Activated CD4-positive, CD25-positive, alpha-beta regulatory T cell treated with anti-CD3 and anti-CD28 coated beads, Interleukin-2, amount 50 U/mL, for 16 hours (primary cell): Measurements from ENCODE around the gene MEOX1.

Experiments used
- DNase-seq: peaks from one replicate; pipeline ENCODE4 v3.0.0-alpha.2; 2020; ENCODE audit warnings: low read depth, low spot score

MEOX1 gene

GRCh38 chr17:43591779-43592562 is 69.8 kb downstream of the MEOX1 start:
- DNase-seq = no peak

- DNase-seq = no peak
Measured at GRCh38 chr17:43591001-43591400, 70.7 kb downstream of the MEOX1 start.
